ENCODE measurements around the gene FSIP1. TPM values are rescaled to one million over a fixed set of nuclear protein-coding genes. Genes with fewer than 3 reads are reported as not detected.

Gene FSIP1
- polyA plus RNA-seq, 1 experiment = 0.22 TPM

GRCh38 chr15:39629906-39630305 lies 152.7 kb downstream of the FSIP1 start:
- DNase-seq (ENCODE audit: low read depth) = no peak
- CTCF ChIA-PET = interaction anchor here (1.0 to 1.6 kb wide), 3 partner anchors 12 to 127 kb away, joined by 3 to 6 read pairs (median 4); no protein-coding TSS in a partner anchor
- TF ChIP-seq CTCF (IDR thresholded peaks at IDR 0.05; ENCODE audit: insufficient read depth, low read depth, low read length) = no peak
- H3K27me3 ChIP-seq (ENCODE audit: control insufficient read depth, insufficient read depth, low read length) = no peaks in the 10 kb centered on the region
- H3K36me3 ChIP-seq (ENCODE audit: control insufficient read depth, insufficient read depth, low read length) = no peaks in the 10 kb centered on the region
- H3K4me3 ChIP-seq (ENCODE audit: low read depth, low read length) = no peak overlapping the region
- POLR2A ChIA-PET = interaction anchor here (0.6 kb wide), 1 partner anchor 264 kb away, joined by 3 read pairs; no protein-coding TSS in a partner anchor

- Histone ChIP-seq H3K4me3 (ENCODE audit: low read depth, low read length) (no peak overlapping the region), H3K27me3 (ENCODE audit: control insufficient read depth, insufficient read depth, low read length) (no peaks in the 10 kb centered on the region), H3K36me3 (ENCODE audit: control insufficient read depth, insufficient read depth, low read length) (no peaks in the 10 kb centered on the region)
- no peak for DNase-seq (ENCODE audit: low read depth)
- CTCF ChIA-PET = interaction anchor here (1.0 to 2.4 kb wide), 5 partner anchors 8 to 127 kb away, joined by 3 to 6 read pairs (median 4); no protein-coding TSS in a partner anchor
- POLR2A ChIA-PET = no interaction called here
- no peak for TF ChIP-seq CTCF (IDR thresholded peaks at IDR 0.05; ENCODE audit: insufficient read depth, low read depth, low read length)
Observed at GRCh38 chr15:39629371-39629770, 153.3 kb downstream of the FSIP1 start.

GRCh38 chr15:39628546-39629257 lies 153.9 kb downstream of the FSIP1 start:
- Histone ChIP-seq H3K36me3 (ENCODE audit: control insufficient read depth, insufficient read depth, low read length) (no peaks in the 10 kb centered on the region), H3K4me3 (ENCODE audit: low read depth, low read length) (no peak overlapping the region), H3K27me3 (ENCODE audit: control insufficient read depth, insufficient read depth, low read length) (no peaks in the 10 kb centered on the region)
- ChIA-PET POLR2A (interaction anchor here (0.6 kb wide), 1 partner anchor 380 kb away, joined by 4 read pairs; no protein-coding TSS in a partner anchor), CTCF (interaction anchor here (1.0 to 2.4 kb wide), 8 partner anchors 8 to 129 kb away, joined by 3 to 7 read pairs (median 4); no protein-coding TSS in a partner anchor)
- no peak for DNase-seq (ENCODE audit: low read depth)
- no peak for TF ChIP-seq CTCF (IDR thresholded peaks at IDR 0.05; ENCODE audit: insufficient read depth, low read depth, low read length)

GRCh38 chr15:39628144-39628508 lies 154.5 kb downstream of the FSIP1 start:
- Histone ChIP-seq H3K36me3 (ENCODE audit: control insufficient read depth, insufficient read depth, low read length) (no peaks in the 10 kb centered on the region), H3K4me3 (ENCODE audit: low read depth, low read length) (no peak overlapping the region), H3K27me3 (ENCODE audit: control insufficient read depth, insufficient read depth, low read length) (no peaks in the 10 kb centered on the region)
- DNase-seq (ENCODE audit: low read depth) = no peak
- ChIA-PET POLR2A (no interaction called here), CTCF (interaction anchor here (1.2 to 2.4 kb wide), 5 partner anchors 9 to 129 kb away, joined by 3 to 7 read pairs (median 4); no protein-coding TSS in a partner anchor)
- peak; percentile 26; the same call in 1 of the 2 replicates for TF ChIP-seq CTCF (IDR thresholded peaks at IDR 0.05; ENCODE audit: insufficient read depth, low read depth, low read length)

GRCh38 chr15:39627451-39628143 lies 155.0 kb downstream of the FSIP1 start:
- Histone ChIP-seq H3K27me3 (ENCODE audit: control insufficient read depth, insufficient read depth, low read length) (no peaks in the 10 kb centered on the region), H3K36me3 (ENCODE audit: control insufficient read depth, insufficient read depth, low read length) (no peaks in the 10 kb centered on the region), H3K4me3 (ENCODE audit: low read depth, low read length) (no peak overlapping the region)
- DNase-seq (ENCODE audit: low read depth) = no peak
- no peak for TF ChIP-seq CTCF (IDR thresholded peaks at IDR 0.05; ENCODE audit: insufficient read depth, low read depth, low read length)
- ChIA-PET POLR2A (no interaction called here), CTCF (interaction anchor here (1.4 to 2.4 kb wide), 4 partner anchors 9 to 130 kb away, joined by 4 to 7 read pairs (median 4); no protein-coding TSS in a partner anchor)

Data from BJ (cell line).